Esophagus muscularis mucosa (tissue), 4 donors: ENCODE results near the gene CBLB. TPM values are rescaled to one million over a fixed set of nuclear protein-coding genes. Genes with fewer than 3 reads are reported as not detected.

Experiments used
- DNase-seq: peaks from one replicate; pipeline ENCODE4 v3.0.0-alpha.2; 2017; ENCODE audit errors: extremely low spot score
- H3K27ac ChIP-seq, 4 donors: fragments of 200-600 bp; sonication (generic); replicated peaks in 1 of 4; 1 replicate in 3 of 4; 2 replicates in 1 of 4; pipeline ENCODE4 v1.5.1; 2016 to 2019; ENCODE audit warnings: mild to moderate bottlenecking in 1 of 4
- H3K27me3 ChIP-seq, 4 donors: fragments of 200-600 bp; sonication (generic); one replicate each; pipeline versions ENCODE4 v1.5.1 to v1.6.0; 2016 to 2019
- H3K36me3 ChIP-seq, 4 donors: fragments of 200-600 bp; sonication (generic); one replicate each; pipeline ENCODE4 v1.5.1; 2016 to 2019
- H3K4me1 ChIP-seq, 4 donors: fragments of 200-600 bp; sonication (generic); one replicate each; pipeline ENCODE4 v1.5.1; 2016 to 2019
- H3K4me3 ChIP-seq, 4 donors: fragments of 200-600 bp; sonication (generic); 1 replicate in 2 of 4; 2 replicates in 2 of 4; pipeline ENCODE4 v1.5.1; 2016 to 2019; ENCODE audit warnings: mild to moderate bottlenecking in 4 of 4, moderate library complexity in 1 of 4
- H3K9me3 ChIP-seq, 4 donors: fragments of 200-600 bp; sonication (generic); 1 replicate in 3 of 4; 2 replicates in 1 of 4; pipeline ENCODE4 v1.5.1; 2016 to 2019
- EP300 ChIP-seq: sonication (generic); formaldehyde crosslinking; IDR thresholded peaks from one replicate; pipeline ENCODE4 v1.6.1; 2017; ENCODE audit warnings: antibody characterized with exemption
- POLR2A ChIP-seq: fragments of 450-650 bp; IDR thresholded peaks from one replicate; pipeline ENCODE4 v1.6.1; 2017; ENCODE audit warnings: antibody characterized with exemption, moderate library complexity, mild to moderate bottlenecking, low read depth
- POLR2AphosphoS5 ChIP-seq, 2 donors: sonication (generic); formaldehyde crosslinking; IDR thresholded peaks; one replicate each; pipeline ENCODE4 v1.6.1; 2017; ENCODE audit warnings: antibody characterized with exemption in 2 of 2
- WGBS: methylation state at CpG from one replicate; pipeline ENCODE4 v1.1.5; 2018; 5-methylcytosine and 5-hydroxymethylcytosine counted together
- intact Hi-C: fragments of 100-400 bp; cut with DNase I; formaldehyde crosslinking; loops from one replicate; pipeline ENCODE4 v1.15.1; 2023
- total RNA-seq, 4 donors: library from RNA; depleted of rRNA; stranded (reverse); fragments of >200 nt; gene quantifications; one replicate each; pipeline versions ENCODE4 v1.1.0 to v1.2.1, GENCODE V29; 2016
- TF ChIP-seq, protein P1 (sequence below), 3 experiments: fragments of 200-600 bp in 2 of 3; fragments of 450-650 bp in 1 of 3; sonication (generic) in 2 of 3; IDR thresholded peaks; one replicate each; pipeline ENCODE4 v1.5.1; 2017 to 2019; ENCODE audit warnings: antibody characterized with exemption in 3 of 3, mild to moderate bottlenecking in 2 of 3, moderate library complexity in 1 of 3

The CBLB gene
- total RNA-seq, 4 donors from 2014 or later: 20.7 to 35.7 (median 26.2) TPM

DNA sequence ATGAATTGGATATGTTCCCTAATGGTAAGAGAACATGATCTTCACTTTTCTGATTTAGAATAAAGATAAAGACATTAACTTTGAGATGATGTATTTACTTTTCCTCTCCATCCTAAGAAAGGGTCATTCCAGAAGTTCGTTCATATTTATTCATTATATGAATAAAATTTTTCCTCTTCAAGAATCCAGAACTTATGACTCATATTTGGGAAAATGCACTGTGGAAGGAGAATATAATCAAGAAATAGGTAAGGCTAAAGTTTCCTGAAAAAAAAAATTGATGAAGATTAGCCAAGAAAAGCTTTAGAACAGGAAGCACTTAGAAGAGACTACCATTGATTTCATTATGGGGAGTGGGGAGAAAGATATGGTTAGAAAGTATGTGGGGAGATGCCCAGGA, 36.5 kb upstream of the CBLB start:
- Histone ChIP-seq H3K9me3 (no peaks in the 10 kb centered on the region), H3K36me3 (no peaks in the 10 kb centered on the region), H3K4me3 (no peak overlapping the region), H3K4me1 (peaks cover 13 to 33% (median 24%) of the 10 kb centered on the region in 4 donors), H3K27me3 (no peaks in the 10 kb centered on the region), H3K27ac (no peak overlapping the region)
- DNase-seq: no peak
- 59% methylated on average over 1 of the region's 1 CpG for WGBS
- TF ChIP-seq POLR2AphosphoS5 (IDR thresholded peaks at IDR 0.05) (no peak), EP300 (no peak), POLR2A (no peak)
- TF ChIP-seq, protein P1, sequence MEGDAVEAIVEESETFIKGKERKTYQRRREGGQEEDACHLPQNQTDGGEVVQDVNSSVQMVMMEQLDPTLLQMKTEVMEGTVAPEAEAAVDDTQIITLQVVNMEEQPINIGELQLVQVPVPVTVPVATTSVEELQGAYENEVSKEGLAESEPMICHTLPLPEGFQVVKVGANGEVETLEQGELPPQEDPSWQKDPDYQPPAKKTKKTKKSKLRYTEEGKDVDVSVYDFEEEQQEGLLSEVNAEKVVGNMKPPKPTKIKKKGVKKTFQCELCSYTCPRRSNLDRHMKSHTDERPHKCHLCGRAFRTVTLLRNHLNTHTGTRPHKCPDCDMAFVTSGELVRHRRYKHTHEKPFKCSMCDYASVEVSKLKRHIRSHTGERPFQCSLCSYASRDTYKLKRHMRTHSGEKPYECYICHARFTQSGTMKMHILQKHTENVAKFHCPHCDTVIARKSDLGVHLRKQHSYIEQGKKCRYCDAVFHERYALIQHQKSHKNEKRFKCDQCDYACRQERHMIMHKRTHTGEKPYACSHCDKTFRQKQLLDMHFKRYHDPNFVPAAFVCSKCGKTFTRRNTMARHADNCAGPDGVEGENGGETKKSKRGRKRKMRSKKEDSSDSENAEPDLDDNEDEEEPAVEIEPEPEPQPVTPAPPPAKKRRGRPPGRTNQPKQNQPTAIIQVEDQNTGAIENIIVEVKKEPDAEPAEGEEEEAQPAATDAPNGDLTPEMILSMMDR (IDR thresholded peaks at IDR 0.05): no peak
- intact Hi-C loops: no loop called here

DNA sequence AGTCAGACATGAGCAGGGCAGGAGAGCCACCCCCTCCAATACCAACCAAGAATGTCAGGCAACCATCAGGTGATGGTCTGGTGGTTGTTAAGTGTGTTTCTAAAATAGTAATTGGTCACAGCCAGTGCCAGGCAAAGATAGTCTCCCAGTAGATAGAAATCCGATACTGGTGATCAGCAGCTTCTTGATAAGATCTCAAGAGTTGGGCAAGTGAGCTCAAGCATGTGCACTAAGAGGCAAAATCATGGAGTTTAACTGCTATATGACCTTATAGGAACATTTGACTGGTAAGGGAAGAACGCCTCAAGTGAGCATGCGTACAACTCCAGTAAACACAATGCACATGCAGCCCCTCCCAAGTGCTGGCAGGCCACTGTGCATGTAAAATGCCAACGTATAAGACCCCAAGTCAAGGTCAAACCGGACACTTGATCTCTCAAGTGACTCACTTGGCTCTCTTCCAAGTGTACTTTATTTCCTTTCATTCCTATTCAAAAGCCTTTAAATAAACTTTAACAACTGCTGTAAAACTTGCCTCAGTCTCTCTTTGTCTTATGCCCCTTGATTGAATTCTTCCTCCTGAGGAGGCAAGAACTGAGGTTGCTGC, 36.0 kb upstream of the CBLB start:
- DNase-seq: no peak
- WGBS: 90% methylated on average over 5 of the region's 5 CpGs
- intact Hi-C loops: no loop called here
- TF ChIP-seq POLR2A: no peak
- TF ChIP-seq EP300: no peak
- no peak for TF ChIP-seq POLR2AphosphoS5 (IDR thresholded peaks at IDR 0.05)
- TF ChIP-seq, protein P1 (IDR thresholded peaks at IDR 0.05): no peak
- no peaks in the 10 kb centered on the region for H3K9me3 ChIP-seq
- no peaks in the 10 kb centered on the region for H3K36me3 ChIP-seq
- no peaks in the 10 kb centered on the region for H3K27me3 ChIP-seq
- peaks cover 13 to 33% (median 24%) of the 10 kb centered on the region in 4 donors for H3K4me1 ChIP-seq
- no peak overlapping the region for H3K4me3 ChIP-seq
- no peak overlapping the region for H3K27ac ChIP-seq

DNA sequence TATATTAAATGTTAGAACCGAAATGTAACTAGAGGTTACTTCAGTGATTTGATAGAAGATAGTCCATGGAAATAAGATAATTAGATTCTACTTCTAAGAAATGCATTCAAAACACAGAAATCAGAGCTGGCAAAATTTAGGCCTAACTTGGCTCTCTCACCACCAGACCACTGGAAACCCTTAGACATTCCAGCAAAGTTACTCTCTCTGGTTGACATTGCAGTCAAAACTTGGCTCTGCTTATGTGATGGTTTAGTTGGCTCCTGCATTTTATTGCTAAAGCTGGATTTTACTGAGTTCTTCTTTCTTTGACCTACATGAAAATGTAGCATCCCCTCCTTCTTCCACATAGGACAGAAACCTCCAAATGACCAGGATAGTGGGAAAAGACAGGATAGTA, 35.4 kb upstream of the CBLB start:
- DNase-seq: no peak
- Histone ChIP-seq H3K4me1 (peaks cover 13 to 33% (median 24%) of the 10 kb centered on the region in 4 donors), H3K27me3 (no peaks in the 10 kb centered on the region), H3K9me3 (no peaks in the 10 kb centered on the region), H3K27ac (no peak overlapping the region), H3K36me3 (no peaks in the 10 kb centered on the region), H3K4me3 (no peak overlapping the region)
- intact Hi-C loops: no loop called here
- TF ChIP-seq, protein P1 (IDR thresholded peaks at IDR 0.05): no peak
- TF ChIP-seq EP300: no peak
- no peak for TF ChIP-seq POLR2A
- TF ChIP-seq POLR2AphosphoS5 (IDR thresholded peaks at IDR 0.05): no peak
- WGBS: 92% methylated on average over 1 of the region's 1 CpG

DNA sequence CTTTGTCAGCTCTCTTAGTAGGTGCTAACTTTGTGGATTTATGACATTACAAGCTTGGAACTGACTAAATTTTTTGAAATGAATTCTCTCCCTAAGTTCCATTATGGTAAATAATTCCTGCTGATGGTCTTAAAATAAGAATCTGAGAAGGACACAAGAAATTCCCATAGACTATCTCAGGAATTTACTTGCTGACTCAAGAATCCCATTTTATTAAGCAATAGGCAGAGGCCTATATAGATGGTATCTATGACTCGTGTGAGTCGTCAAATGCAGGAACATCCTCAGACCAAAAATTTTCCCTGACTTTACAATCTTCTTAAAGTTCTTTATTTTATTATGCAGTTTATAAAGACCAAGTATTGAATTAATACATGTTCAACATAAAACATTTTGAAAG, 30.7 kb upstream of the CBLB start:
- no peaks in the 10 kb centered on the region for H3K36me3 ChIP-seq
- no peak overlapping the region for H3K27ac ChIP-seq
- WGBS: 90% methylated on average over 2 of the region's 2 CpGs
- no peaks in the 10 kb centered on the region for H3K9me3 ChIP-seq
- DNase-seq: no peak
- intact Hi-C loops: no loop called here
- H3K27me3 ChIP-seq: no peaks in the 10 kb centered on the region
- no peak for TF ChIP-seq POLR2A
- TF ChIP-seq EP300: no peak
- TF ChIP-seq, protein P1 (IDR thresholded peaks at IDR 0.05): no peak
- TF ChIP-seq POLR2AphosphoS5 (IDR thresholded peaks at IDR 0.05): no peak
- H3K4me1 ChIP-seq: no peaks in the 10 kb centered on the region
- no peak overlapping the region for H3K4me3 ChIP-seq

DNA sequence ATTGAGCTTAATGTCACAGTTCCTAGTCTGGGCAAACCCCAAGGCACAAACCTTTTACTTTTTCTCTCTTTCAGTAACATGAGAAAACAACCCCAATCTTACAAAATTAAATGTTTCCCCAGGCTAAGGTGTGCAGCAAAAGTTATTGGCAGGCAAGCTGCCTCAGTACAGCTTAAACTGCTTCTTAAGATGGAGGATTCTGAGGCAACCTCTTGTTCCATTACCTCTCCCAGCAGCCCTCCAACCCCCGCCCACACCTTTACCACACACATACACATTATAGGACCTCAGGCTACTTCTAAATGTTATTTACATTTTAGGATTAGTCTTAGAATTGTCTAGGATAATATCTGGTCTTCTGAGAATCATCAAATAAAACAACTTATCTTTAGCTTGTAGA, 22.3 kb upstream of the CBLB start:
- no peak for TF ChIP-seq POLR2AphosphoS5 (IDR thresholded peaks at IDR 0.05)
- TF ChIP-seq, protein P1 (IDR thresholded peaks at IDR 0.05): no peak

More for the DNA sequence above, 22.3 kb upstream of the CBLB start:
- DNase-seq: no peak
- Histone ChIP-seq H3K27me3 (no peaks in the 10 kb centered on the region), H3K27ac (no peak overlapping the region), H3K4me1 (no peaks in the 10 kb centered on the region), H3K9me3 (no peaks in the 10 kb centered on the region), H3K36me3 (no peaks in the 10 kb centered on the region), H3K4me3 (no peak overlapping the region)
- intact Hi-C loops: no loop called here
- 81% methylated on average over 1 of the region's 1 CpG for WGBS
